T follicular helper cell (primary cell): ENCODE data around the gene ADM2.

Experiments
- DNase-seq: peaks from one replicate; pipeline ENCODE4 v3.0.0-alpha.2; 2020; ENCODE audit warnings: low read depth

ADM2 gene

GRCh38 chr22:50467773-50468440, 13.4 kb upstream of the ADM2 start:
- DNase-seq, result no peak

- DNase-seq, result no peak
Observed at GRCh38 chr22:50468626-50469025, 12.7 kb upstream of the ADM2 start.

- DNase-seq, result peak; percentile 93
Observed at GRCh38 chr22:50469377-50470305, 11.7 kb upstream of the ADM2 start.

GRCh38 chr22:50470491-50470890, 10.9 kb upstream of the ADM2 start:
- DNase-seq, result no peak

GRCh38 chr22:50471197-50471847, 10.0 kb upstream of the ADM2 start:
- DNase-seq, result no peak

- no peak for DNase-seq
Observed at GRCh38 chr22:50471962-50472361, 9.4 kb upstream of the ADM2 start.

GRCh38 chr22:50473088-50473487, 8.3 kb upstream of the ADM2 start:
- peak; percentile 44 for DNase-seq

GRCh38 chr22:50473855-50474671, 7.3 kb upstream of the ADM2 start:
- DNase-seq, result no peak

- peak; percentile 83 for DNase-seq
Observed at GRCh38 chr22:50474710-50475651, 6.4 kb upstream of the ADM2 start, which contains the start of gene SBF1. Gene SBF1 (minus strand): TSS chr22:50475035. CDS start chr22:50474840, 195 bp downstream.

- DNase-seq, result no peak
Observed at GRCh38 chr22:50475652-50476002, 5.7 kb upstream of the ADM2 start.

- no peak for DNase-seq
Observed at GRCh38 chr22:50476868-50477267, 4.5 kb upstream of the ADM2 start.

- DNase-seq, result no peak
Observed at GRCh38 chr22:50477923-50478322, 3.4 kb upstream of the ADM2 start.

GRCh38 chr22:50479721-50480120, 1.6 kb upstream of the ADM2 start:
- no peak for DNase-seq

GRCh38 chr22:50481045-50481439, 301 bp upstream of the ADM2 start:
- no peak for DNase-seq

- DNase-seq, result no peak
Observed at GRCh38 chr22:50482107-50483074, 1.0 kb downstream of the ADM2 start.

GRCh38 chr22:50483106-50483505, 1.8 kb downstream of the ADM2 start:
- DNase-seq, result no peak

- DNase-seq, result no peak
Observed at GRCh38 chr22:50483556-50483955, 2.2 kb downstream of the ADM2 start.

GRCh38 chr22:50483977-50484853, 2.9 kb downstream of the ADM2 start:
- DNase-seq, result no peak
